Measurements from ENCODE around the gene LPAR2.

Gene LPAR2

DNA sequence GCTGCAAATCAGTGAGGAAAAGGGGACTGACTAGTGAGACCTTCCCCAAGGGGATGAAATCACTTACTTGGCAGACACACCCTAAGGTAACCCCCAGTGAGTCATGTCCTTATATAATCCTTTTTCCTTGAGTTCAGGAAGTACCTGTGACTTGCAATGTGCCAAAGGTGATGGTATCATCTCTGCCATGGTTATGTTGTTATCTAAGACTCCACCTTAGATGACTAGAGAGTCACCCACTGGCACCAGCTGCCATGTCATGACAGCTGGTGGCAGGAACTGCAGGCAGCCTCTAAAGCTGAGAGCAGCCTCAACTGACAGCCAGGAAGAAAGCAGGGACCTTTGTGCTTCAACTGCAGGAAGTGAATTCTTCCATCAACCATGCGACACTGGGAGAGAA lies 22.0 kb downstream of the LPAR2 start:
- H3K4me3 ChIP-seq (ENCODE audit: low read depth, low read length), result no peak overlapping the region
- TF ChIP-seq, protein P1, sequence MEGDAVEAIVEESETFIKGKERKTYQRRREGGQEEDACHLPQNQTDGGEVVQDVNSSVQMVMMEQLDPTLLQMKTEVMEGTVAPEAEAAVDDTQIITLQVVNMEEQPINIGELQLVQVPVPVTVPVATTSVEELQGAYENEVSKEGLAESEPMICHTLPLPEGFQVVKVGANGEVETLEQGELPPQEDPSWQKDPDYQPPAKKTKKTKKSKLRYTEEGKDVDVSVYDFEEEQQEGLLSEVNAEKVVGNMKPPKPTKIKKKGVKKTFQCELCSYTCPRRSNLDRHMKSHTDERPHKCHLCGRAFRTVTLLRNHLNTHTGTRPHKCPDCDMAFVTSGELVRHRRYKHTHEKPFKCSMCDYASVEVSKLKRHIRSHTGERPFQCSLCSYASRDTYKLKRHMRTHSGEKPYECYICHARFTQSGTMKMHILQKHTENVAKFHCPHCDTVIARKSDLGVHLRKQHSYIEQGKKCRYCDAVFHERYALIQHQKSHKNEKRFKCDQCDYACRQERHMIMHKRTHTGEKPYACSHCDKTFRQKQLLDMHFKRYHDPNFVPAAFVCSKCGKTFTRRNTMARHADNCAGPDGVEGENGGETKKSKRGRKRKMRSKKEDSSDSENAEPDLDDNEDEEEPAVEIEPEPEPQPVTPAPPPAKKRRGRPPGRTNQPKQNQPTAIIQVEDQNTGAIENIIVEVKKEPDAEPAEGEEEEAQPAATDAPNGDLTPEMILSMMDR (IDR thresholded peaks at IDR 0.05; ENCODE audit: insufficient read depth, low read depth, low read length, missing control alignments), result no peak
- DNase-seq (ENCODE audit: low read depth), result peak; percentile 48

DNA sequence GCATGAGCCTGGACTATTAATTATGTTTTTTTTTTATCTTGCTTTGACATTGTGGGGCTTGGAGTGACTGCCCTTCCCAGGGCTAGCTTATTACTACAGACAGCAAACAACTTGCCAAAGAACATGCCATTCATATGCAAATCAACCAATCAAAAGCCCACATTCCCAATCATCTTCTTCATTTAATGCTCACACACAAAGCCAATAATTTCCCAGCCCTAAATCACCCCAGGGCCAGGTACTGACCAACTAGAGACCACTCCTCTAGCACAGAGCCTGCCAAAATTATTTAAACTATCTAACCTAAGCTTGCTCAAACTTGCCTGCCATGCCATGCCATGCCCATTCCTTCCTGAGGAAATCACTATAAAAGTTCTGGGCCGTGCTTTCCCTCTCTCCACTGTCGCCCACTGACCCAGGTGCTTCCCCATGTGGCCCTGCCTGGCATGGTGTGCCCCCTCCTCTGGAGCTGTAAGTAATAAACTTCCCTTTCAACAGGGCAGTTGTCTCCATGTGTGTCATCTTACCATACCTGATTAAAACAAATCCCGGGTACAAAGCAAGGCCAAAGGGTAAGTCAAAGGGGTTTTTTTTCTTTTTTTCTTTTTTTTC lies 25.2 kb downstream of the LPAR2 start:
- TF ChIP-seq, protein P1 (IDR thresholded peaks at IDR 0.05; ENCODE audit: insufficient read depth, low read depth, low read length, missing control alignments), result no peak
- no peak for DNase-seq (ENCODE audit: low read depth)
- no peak overlapping the region for H3K4me3 ChIP-seq (ENCODE audit: low read depth, low read length)

DNA sequence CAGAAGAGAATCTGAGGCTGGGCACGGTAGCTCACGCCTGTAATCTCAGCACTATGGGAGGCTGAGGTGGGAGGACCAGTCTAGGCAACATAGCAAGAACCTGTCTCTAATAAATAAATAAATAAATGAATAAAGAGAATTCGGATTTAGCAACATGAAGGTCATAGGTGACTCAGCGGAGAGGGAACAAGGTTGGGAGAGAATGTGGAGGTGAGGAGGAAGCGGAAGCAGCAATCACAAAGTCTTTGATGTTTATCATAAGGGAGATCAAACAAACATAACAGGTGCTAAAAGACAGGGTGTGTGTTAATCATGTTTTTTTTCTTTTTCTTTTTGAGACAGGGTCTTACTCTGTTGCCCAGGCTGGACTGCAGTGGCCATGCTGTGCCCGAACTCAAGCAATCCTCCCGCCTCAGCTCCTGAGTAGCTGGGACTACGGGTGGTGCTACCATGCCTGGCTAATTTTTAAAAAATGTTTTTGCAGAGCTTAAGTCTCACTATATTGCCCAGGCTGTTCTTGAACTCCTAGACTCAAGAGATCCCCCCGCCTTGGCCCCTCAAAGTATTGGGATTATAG lies 25.8 kb downstream of the LPAR2 start:
- H3K4me3 ChIP-seq (ENCODE audit: low read depth, low read length), result no peak overlapping the region
- TF ChIP-seq, protein P1 (IDR thresholded peaks at IDR 0.05; ENCODE audit: insufficient read depth, low read depth, low read length, missing control alignments), result no peak
- DNase-seq (ENCODE audit: low read depth), result no peak

DNA sequence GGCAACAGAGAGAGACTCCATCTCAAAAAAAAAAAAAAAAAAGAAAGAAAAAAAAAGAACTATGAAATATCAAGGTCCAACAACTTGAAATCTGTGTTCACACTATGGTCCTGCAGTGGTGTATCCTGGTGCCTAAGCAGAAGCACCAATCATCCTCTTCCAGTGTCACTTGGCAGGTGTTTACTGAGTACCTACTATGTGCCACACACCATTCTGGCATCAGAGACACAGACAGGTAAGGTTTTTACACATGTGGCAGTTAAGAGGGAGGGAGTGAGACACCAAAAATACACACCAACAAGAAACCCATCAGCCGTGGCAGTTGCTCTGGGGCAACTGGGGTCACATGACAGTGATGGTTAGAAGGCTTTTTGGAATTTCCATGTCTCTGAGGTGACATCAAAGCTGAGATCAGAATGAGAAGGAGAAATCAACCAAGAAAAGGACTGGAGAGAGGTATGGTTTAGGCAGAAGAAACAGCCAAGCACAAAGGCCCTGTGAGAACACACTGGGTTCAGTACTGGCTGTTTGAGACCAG lies 27.2 kb downstream of the LPAR2 start:
- peak; percentile 41 for DNase-seq (ENCODE audit: low read depth)
- TF ChIP-seq, protein P1 (IDR thresholded peaks at IDR 0.05; ENCODE audit: insufficient read depth, low read depth, low read length, missing control alignments), result no peak
- no peak overlapping the region for H3K4me3 ChIP-seq (ENCODE audit: low read depth, low read length)

DNA sequence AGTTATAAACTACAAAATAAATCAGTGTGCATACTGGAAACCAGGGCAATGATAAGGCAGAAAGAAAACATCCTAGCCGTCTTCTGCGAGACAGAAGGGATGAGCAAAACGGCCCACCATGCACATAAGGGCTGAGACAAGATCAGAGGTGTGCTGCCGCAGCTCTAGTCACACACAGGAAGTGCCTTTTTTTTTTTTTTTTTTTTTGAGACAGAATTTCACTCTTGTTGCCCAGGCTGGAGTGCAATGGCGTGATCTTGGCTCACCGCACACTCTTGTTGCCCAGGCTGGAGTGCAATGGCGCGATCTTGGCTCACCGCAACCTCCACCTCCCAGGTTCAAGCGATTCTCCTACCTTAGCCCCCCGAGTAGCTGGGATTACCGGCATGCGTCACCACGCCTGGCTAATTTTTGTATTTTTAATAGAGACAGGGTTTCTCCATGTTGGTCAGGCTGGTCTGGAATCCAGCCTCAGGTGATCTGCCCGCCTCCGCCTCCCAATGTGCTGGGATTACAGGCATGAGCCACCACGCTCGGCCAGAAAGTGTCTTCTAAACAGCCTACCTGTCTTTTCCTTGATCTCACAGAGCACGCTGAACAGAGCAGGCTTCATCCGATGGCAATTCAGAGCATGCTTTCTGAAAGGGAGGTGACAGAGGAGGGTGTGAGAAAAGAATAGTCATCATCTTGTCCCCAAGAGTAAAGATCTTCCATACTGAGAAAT lies 29.1 kb downstream of the LPAR2 start:
- peak; percentile 89 for DNase-seq (ENCODE audit: low read depth)
- H3K4me3 ChIP-seq (ENCODE audit: low read depth, low read length), result peak overlapping the region; percentile 55

DNA sequence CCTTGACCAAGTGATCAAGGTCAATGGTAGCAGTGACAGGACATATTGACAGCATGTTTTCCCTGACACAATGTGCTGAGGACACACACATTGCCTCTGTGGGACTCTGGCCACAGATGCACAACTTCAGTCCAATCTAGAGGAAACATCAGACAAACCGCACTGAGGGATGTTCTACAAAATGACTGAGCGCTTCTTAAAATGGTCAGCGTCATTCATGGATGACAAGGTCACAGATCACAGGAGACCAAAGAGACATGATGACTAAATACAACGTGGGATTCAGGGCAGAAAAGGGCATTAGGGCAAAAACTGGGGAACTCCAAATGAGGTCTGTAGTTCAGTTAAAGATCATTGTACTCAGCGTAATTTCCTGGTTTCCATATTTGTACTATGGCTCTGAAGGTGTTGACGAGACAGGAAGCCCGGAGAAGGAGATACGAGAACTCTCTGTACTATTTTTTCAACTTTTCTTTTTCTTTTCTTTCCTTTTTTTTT lies 30.2 kb downstream of the LPAR2 start:
- TF ChIP-seq, protein P1 (IDR thresholded peaks at IDR 0.05; ENCODE audit: insufficient read depth, low read depth, low read length, missing control alignments), result no peak
- peak overlapping the region; percentile 55 for H3K4me3 ChIP-seq (ENCODE audit: low read depth, low read length)
- peak; percentile 95 for DNase-seq (ENCODE audit: low read depth)

DNA sequence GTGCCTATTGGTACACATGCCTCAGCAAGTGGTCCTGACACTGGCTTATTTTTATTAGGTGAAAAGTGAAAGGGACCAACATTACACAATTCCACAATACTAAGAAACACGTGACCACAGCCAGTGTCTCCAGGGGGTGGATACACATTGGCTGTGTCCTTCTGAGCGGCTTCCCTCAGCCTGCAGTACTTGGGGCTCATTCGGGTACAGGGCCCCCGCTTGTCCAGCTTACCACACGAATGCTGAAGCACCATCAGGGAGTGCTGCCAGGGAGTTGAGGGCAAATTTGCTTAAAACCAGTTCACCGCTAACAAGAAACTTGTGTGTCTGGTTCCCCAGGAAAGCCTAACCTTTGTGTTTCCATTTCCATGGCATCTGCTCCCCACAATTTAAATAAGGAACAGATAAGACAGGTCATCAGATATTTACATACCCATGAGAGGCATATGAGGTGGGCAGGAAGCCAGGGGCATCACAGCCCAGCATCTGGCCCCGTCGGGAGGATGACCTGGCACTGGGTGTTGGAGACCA lies 32.8 kb downstream of the LPAR2 start:
- peak; percentile 44 for DNase-seq (ENCODE audit: low read depth)
- no peak overlapping the region for H3K4me3 ChIP-seq (ENCODE audit: low read depth, low read length)

More for the DNA sequence above, 32.8 kb downstream of the LPAR2 start:
- TF ChIP-seq, protein P1 (IDR thresholded peaks at IDR 0.05; ENCODE audit: insufficient read depth, low read depth, low read length, missing control alignments), result no peak

Measured in GM12865 (cell line).